HG03575 (cell line): ENCODE results near the gene CFAP44.
"Not testable (repeated sequence)": the region's sequence is repeated elsewhere in the genome, so short reads cannot be mapped to it uniquely, and the experiment has no call there.

Source experiments
- ATAC-seq: cut with Tn5 transposase; IDR thresholded peaks from one replicate; pipeline ENCODE4 v1.9.1; 2021; ENCODE audit not compliant: unreplicated experiment, insufficient number of reproducible peaks, low FRiP score; ENCODE audit errors: extremely low read depth

The CFAP44 gene

GRCh38 chr3:113441051-113441770 is at the start of gene CFAP44:
TSS of gene CFAP44 (minus strand) at chr3:113441493. CDS start at chr3:113433664, 7,829 bp downstream.
- no peak for ATAC-seq

GRCh38 chr3:113485161-113485609 is 43.9 kb upstream of the CFAP44 start:
- ATAC-seq, result no peak

GRCh38 chr3:113468539-113468938 is 27.2 kb upstream of the CFAP44 start:
- ATAC-seq, result no peak

- ATAC-seq, result no peak
Measured at GRCh38 chr3:113461488-113461887, 20.2 kb upstream of the CFAP44 start.

GRCh38 chr3:113458554-113458953 is 17.3 kb upstream of the CFAP44 start:
- ATAC-seq, result not testable (repeated sequence)

GRCh38 chr3:113455446-113455845 is 14.2 kb upstream of the CFAP44 start:
- ATAC-seq, result no peak

- no peak for ATAC-seq
Measured at GRCh38 chr3:113454630-113455029, 13.3 kb upstream of the CFAP44 start.

GRCh38 chr3:113454057-113454456 is 12.8 kb upstream of the CFAP44 start:
- no peak for ATAC-seq

- no peak for ATAC-seq
Measured at GRCh38 chr3:113450911-113451310, 9.6 kb upstream of the CFAP44 start.

- ATAC-seq, result no peak
Measured at GRCh38 chr3:113439606-113440005, 1.7 kb downstream of the CFAP44 start.

- no peak for ATAC-seq
Measured at GRCh38 chr3:113438224-113438623, 3.1 kb downstream of the CFAP44 start.

- ATAC-seq, result no peak
Measured at GRCh38 chr3:113437411-113437810, 3.9 kb downstream of the CFAP44 start.

- no peak for ATAC-seq
Measured at GRCh38 chr3:113436809-113437208, 4.5 kb downstream of the CFAP44 start.

GRCh38 chr3:113431811-113432210 is 9.5 kb downstream of the CFAP44 start:
- ATAC-seq, result no peak

- no peak for ATAC-seq
Measured at GRCh38 chr3:113428581-113428980, 12.7 kb downstream of the CFAP44 start.

- ATAC-seq, result no peak
Measured at GRCh38 chr3:113423699-113424098, 17.6 kb downstream of the CFAP44 start.

GRCh38 chr3:113421082-113421481 is 20.2 kb downstream of the CFAP44 start:
- no peak for ATAC-seq

- ATAC-seq, result no peak
Measured at GRCh38 chr3:113409676-113410075, 31.6 kb downstream of the CFAP44 start.

GRCh38 chr3:113405180-113405579 is 36.1 kb downstream of the CFAP44 start:
- ATAC-seq, result no peak

- ATAC-seq, result no peak
Measured at GRCh38 chr3:113404637-113405036, 36.7 kb downstream of the CFAP44 start.
